ENCODE measurements around the gene UBE2F. TPM values are rescaled to one million over a fixed set of nuclear protein-coding genes. Genes with fewer than 3 reads are reported as not detected.

The UBE2F gene
- total RNA-seq, 2 donors from 2014 or later = 67.7 to 69.9 TPM

- ATAC-seq = no peak
- WGBS, 2 donors = 71 to 86% methylated on average over 8 to 9 of the region's 9 CpGs
- H3K27ac ChIP-seq = no peak overlapping the region
- no peak overlapping the region for H3K4me3 ChIP-seq
- no peaks in the 10 kb centered on the region for H3K9me3 ChIP-seq
- no peaks in the 10 kb centered on the region for H3K4me1 ChIP-seq
- no peaks in the 10 kb centered on the region for H3K27me3 ChIP-seq
- DNase-seq = no peak
- peaks cover 0 to 8% of the 10 kb centered on the region in 2 donors for H3K36me3 ChIP-seq (replicated peaks in 1 of 2; ENCODE audit: insufficient read depth in 1 of 2, low read depth in 2 of 2)
- intact Hi-C loops (cut with DNase I) = no loop called here
- TF ChIP-seq POLR2A (IDR thresholded peaks at IDR 0.05) = no peak
- TF ChIP-seq CTCF (IDR thresholded peaks at IDR 0.05) = no peak
These were observed 61.0 kb downstream of the UBE2F start for GRCh38 chr2:238027591-238028415.

GRCh38 chr2:238029853-238030252 is 63.0 kb downstream of the UBE2F start:
- 92 to 93% methylated on average over 3 of the region's 3 CpGs for WGBS, 2 donors
- H3K9me3 ChIP-seq = no peaks in the 10 kb centered on the region
- no peaks in the 10 kb centered on the region for H3K27me3 ChIP-seq
- H3K27ac ChIP-seq = no peak overlapping the region
- DNase-seq (no peak), ATAC-seq (no peak)
- intact Hi-C loops (cut with DNase I) = no loop called here
- no peak for TF ChIP-seq CTCF (IDR thresholded peaks at IDR 0.05)
- TF ChIP-seq POLR2A (IDR thresholded peaks at IDR 0.05) = no peak
- no peak overlapping the region for H3K4me3 ChIP-seq
- H3K4me1 ChIP-seq = no peaks in the 10 kb centered on the region
- H3K36me3 ChIP-seq (replicated peaks in 1 of 2; ENCODE audit: insufficient read depth in 1 of 2, low read depth in 2 of 2) = peaks cover 0 to 8% of the 10 kb centered on the region in 2 donors

- intact Hi-C loops (cut with DNase I) = no loop called here
- H3K9me3 ChIP-seq = no peaks in the 10 kb centered on the region
- no peaks in the 10 kb centered on the region for H3K4me1 ChIP-seq
- no peak overlapping the region for H3K27ac ChIP-seq
- no peak for ATAC-seq
- WGBS, 2 donors = 77 to 91% methylated on average over 5 to 8 of the region's 8 CpGs
- DNase-seq = no peak
- TF ChIP-seq CTCF (IDR thresholded peaks at IDR 0.05) = no peak
- no peak for TF ChIP-seq POLR2A (IDR thresholded peaks at IDR 0.05)
- H3K36me3 ChIP-seq (replicated peaks in 1 of 2; ENCODE audit: insufficient read depth in 1 of 2, low read depth in 2 of 2) = peaks cover 0 to 8% of the 10 kb centered on the region in 2 donors
- no peak overlapping the region for H3K4me3 ChIP-seq
- no peaks in the 10 kb centered on the region for H3K27me3 ChIP-seq
These were observed 63.8 kb downstream of the UBE2F start for GRCh38 chr2:238030422-238031155.

- Histone ChIP-seq H3K27me3 (no peaks in the 10 kb centered on the region), H3K4me3 (no peak overlapping the region), H3K9me3 (no peaks in the 10 kb centered on the region), H3K27ac (no peak overlapping the region), H3K36me3 (replicated peaks in 1 of 2; ENCODE audit: insufficient read depth in 1 of 2, low read depth in 2 of 2) (peaks cover 4 to 8% of the 10 kb centered on the region in 2 donors), H3K4me1 (no peaks in the 10 kb centered on the region)
- intact Hi-C loops (cut with DNase I) = no loop called here
- no peak for DNase-seq
- TF ChIP-seq POLR2A (IDR thresholded peaks at IDR 0.05) = no peak
- TF ChIP-seq CTCF (IDR thresholded peaks at IDR 0.05) = no peak
- no peak for ATAC-seq
- WGBS, 2 donors = 95 to 96% methylated on average over 4 of the region's 4 CpGs
These were observed 64.9 kb downstream of the UBE2F start for GRCh38 chr2:238031751-238032150.
